Jurkat, Clone E6-1 (cell line): Measurements from ENCODE around the gene DSE.

Experiments used
- DNase-seq: peaks from one replicate; pipeline ENCODE4 v3.0.0-alpha.2; 2011; ENCODE audit warnings: low read depth, low spot score
- H3K4me3 ChIP-seq: 2 replicates; pipeline ENCODE4 v1.5.1; 2011; ENCODE audit warnings: mild to moderate bottlenecking, low read length, control low read depth, moderate library complexity

DSE gene

DNA sequence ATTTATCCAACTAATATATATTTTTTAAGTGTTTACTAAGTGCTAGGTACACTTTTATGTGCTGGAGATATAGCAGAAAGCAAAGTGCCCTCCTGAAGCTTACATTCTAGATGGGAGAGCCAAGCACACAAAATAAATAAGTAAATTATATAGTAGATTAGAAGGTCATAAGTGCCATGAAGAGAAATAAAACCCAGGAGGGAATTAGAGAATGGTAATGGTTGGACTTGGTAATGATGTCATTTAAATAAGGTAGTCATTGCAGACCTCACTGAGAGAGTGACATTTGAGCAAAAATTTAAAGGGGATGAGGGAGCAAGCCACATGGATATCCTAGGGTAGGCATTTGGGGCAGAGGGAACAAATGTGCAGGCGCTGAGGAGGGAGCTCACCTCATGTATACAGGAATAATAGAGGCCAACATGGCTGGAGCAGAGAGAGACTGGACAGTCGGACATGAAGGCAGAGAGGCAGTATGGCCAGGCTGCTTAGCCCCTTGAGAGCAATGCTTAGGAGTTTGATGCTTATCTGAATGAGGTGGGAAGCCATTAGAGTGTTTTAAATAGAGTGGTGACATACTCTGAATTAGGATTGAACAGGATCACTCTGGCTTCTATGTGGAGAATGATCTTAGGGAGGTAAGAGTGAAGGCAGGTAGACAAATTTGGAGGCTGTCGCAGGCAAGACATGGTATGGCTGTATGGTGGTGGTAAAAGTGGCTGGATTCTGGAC, 14.1 kb downstream of the DSE start:
- no peak overlapping the region for H3K4me3 ChIP-seq

DNA sequence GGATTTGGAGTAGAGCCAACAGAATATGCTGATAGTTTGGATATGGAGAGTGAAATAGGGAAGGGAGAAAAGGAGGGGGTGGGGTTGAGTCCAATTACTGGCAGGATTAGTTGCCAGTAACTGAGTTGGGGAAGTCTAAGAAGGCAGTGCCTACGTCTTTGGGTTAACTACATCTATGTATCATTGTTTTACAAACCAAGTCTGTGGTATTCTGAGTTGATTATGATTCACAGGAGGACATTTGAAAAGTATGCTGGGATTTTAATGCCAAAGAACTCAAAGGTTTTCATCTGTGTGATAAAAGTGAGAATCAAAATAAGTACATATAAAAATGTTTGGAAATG, 14.7 kb downstream of the DSE start:
- no peak for DNase-seq
- no peak overlapping the region for H3K4me3 ChIP-seq

More for the DNA sequence above, 14.1 kb downstream of the DSE start:
- DNase-seq, result no peak

DNA sequence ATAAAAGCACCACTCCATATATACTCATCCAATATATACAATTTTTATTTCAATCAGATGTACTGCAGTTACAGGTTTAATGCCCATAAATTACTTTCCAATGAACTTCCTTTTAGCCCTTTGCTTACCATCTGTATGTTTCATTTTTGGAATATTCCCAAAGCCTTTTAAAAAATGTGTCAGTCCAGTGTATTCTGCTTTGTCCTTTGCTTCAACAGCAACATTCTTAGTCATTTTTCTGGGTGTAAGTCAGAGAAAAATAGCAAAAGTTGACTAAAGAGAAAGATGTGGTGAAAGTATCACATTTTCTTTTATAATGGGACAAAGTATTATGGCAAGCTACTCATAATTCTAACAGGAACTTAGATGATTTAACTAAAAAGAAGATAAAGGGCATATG, 15.2 kb downstream of the DSE start:
- no peak overlapping the region for H3K4me3 ChIP-seq
- no peak for DNase-seq

DNA sequence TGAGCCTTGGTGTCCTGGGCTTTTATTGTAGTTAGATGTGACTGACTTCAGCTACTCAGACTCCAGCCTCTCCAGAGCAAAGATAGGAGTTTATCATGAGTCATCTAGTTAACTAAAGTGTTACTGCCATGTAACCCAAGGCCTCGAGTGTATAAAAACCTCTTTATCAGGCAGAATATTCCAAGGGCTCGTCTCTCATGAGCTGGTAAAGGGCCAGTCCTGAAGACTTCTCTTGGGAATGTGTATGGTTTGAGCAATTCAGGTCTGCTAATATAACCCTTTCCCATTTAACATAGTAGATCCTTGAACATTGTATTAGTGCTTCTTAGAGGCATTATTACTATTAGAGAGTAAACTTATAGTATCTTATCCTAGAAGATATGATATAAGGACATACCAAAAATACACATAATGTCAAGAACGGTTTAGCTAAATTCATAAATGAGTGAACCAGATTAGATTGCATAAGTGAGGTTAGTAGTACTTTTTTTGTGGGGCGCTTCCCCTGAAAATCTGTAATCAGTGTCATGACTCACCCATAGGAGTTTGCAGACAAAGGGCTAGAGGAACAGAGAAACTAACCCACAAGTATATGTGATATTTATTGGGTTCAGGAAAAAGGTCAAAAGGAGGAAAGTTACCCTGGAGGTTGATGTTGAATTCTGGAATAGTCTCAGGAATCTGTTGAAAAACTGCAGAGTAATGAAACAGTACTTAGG, 16.0 kb downstream of the DSE start:
- DNase-seq, result no peak
- no peak overlapping the region for H3K4me3 ChIP-seq

DNA sequence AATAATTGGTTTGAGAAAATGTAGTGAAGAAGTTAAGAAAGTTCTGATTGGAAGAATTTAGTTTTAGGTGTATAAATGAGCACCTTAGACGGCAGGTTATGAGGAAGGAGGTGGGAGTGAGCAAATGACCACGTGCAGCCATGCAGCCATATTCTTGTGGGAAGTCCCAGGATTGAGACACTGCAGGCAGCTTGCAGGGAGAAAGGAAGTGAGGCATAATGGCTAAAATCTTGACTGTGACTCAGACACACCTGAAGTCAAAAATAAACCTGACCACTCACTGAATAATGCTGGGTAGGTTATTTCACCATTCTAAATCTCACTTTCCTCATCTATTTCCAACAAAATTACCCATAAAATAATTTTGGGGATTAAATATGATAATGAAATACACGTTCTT, 16.6 kb downstream of the DSE start:
- DNase-seq, result no peak
- H3K4me3 ChIP-seq, result no peak overlapping the region

DNA sequence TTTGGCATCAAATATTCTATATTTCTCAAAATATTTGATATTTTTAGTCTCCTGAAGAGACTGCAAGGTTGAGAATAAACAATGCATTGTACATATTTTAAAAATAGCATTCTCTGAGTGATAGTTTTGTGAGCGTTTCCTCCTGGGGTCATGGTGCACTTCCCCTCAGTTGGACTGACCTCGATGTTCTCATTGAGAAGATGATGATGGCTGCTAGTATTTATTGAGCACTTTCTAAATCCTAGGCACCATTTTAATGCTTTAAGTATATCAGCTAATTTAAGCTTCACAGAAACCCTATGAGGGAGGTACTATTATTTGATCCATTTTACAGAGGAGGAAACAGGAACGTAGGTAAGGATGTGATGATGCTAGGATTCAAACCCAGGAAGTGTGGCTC, 18.2 kb downstream of the DSE start:
- DNase-seq, result no peak
- H3K4me3 ChIP-seq, result no peak overlapping the region

DNA sequence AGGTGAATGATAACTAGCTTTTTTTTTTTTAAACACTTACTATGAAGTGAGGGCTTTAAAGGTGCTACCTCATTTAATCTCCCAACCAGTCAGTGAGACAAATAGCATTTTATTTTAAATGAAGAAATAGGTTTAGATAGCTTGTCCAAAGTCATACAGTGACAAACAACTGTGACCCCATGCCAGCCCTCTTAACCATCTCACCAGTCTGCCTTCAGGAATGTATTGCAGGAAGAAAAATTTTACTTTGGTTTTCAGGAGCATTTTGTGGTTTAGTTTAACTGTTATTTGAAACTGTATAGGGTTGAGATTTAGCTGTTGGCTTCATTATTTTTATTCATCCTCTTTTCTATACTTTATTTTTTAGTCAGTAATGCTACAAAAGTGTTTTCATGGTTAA, 18.6 kb downstream of the DSE start:
- no peak for DNase-seq
- no peak overlapping the region for H3K4me3 ChIP-seq

DNA sequence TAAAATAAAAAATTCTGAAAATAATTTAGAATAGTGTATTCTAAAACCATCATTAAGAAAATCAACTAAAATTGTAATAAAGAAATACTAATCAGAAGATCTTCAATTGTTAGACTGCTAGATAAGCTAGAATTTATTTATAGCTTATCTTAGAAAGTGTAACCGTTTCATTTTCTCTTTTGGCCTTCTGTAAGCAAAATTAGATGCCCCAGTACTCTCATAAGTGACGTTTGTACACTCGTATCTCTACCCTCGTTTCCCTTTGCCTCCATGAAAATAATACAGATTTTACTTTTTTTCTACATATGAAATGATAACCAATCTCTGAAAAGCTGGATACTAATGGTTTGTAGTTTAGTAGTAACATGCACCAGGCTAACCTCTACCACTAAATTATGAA, 19.8 kb downstream of the DSE start:
- no peak overlapping the region for H3K4me3 ChIP-seq
- DNase-seq, result no peak

DNA sequence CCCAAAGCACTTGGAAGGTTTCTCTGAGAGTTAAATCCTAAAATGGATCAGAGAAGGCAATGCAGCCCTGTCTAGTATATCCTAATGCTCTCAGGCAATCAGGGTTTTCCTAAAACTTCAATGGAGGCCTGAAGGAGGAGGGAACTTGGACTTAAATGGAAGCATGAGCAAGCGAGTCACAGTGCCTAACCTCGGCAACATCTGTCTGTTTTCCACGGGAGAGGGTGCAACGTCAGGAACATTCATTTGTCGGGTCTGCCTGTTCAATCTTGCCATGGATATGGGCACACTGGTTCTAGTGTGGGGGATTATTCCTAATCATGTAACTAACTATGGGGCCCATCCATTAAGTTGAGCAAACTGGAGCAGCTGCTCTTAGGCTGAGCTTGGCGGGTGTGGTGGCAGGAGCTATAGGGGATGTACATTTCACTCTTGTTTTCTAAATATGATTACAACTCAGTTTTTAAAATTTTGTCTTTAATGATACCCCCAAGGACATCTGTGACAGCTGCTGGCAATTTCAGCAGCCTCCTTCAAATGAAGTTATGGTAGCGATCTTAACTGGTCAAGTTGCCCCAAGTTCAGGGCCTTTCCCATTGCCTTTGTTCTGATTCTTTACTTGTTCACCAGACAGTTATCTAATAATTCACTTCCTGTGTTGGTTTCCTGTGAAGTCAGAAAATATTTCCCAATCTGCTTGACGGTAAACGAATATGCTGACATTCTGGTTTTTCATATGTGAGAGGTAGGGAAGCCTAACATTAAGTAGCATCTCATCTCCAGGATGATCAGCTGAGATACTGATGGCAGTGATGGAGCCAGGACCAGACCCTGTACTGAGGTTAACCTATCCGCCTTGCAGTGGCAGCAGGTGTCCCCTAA, 21.6 kb downstream of the DSE start:
- peak; percentile 16 for DNase-seq
- no peak overlapping the region for H3K4me3 ChIP-seq

DNA sequence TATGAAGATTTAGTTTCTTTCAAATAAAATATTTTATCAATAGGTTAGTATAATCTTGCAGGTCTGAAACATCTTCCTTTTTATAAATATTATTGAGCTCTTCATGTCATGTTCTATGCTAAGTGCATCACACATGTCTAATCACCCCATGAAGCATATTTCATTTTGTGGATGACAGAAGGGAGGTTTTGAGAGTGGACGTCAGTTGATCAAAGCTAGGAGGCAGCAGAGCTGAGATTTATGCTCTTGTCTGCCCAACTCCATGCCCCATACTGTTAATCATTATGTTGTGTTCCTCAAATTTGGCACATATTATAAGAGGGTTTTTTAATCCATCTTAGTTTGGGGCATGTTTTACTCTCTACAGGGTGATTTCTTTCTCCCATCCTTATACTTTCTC, 22.7 kb downstream of the DSE start:
- no peak overlapping the region for H3K4me3 ChIP-seq
- no peak for DNase-seq

DNA sequence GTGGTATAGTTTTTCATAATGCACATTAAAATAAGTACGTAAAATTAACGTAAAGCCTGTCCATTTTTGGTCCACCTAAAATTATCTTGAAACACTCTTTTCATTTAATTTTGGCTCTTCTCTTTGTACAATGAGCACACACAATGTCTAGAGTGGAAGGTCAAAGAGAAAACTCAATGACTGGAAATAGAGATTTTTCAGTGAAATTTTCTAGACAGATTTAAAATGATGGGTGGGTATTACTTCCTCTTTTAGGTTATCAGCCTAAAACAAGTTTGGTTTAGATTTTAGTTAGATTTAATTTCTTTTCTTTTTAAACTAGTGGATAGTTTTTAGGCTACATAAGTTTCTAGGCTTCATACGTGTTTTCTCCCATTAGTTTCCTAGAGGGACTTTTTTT, 24.9 kb downstream of the DSE start:
- no peak overlapping the region for H3K4me3 ChIP-seq
- DNase-seq, result no peak

DNA sequence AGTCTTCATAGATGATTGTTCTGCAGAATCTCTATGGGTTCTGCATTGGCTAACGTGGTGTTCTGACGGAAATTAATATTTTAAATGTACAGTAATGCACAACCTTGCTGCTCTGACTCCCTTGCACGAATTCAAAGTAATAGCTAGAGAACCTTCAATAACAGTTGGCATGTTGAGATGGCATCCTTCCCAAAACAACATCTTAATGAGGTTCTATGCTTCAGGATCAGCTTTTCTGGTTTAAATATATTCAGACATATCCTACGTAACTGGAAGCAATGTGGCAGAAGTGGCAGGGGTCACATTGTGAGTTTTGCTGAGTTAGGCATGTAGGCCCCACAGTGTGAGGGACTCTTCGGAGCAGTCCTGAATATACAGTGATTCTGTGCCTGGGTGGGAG, 25.7 kb downstream of the DSE start:
- no peak overlapping the region for H3K4me3 ChIP-seq
- no peak for DNase-seq

DNA sequence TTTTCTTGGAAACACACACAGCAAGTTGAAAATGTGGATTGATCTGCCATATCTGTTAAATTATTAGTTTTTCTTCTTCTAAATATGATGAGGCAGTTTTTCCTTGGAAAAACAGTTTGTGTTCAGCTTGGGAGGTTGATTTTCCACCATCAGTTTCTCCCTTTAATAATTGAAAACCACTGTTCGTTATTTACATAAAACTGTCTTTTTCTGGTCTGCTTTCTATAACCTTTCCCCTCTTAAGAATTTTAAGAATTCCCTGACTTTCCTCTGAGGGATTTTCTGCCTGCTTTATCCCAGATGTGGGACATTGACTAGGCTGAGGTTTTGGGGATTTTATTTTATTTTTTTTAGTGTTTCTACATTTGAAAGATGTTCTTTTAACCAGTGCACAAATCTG, 27.2 kb downstream of the DSE start:
- DNase-seq, result no peak
- H3K4me3 ChIP-seq, result no peak overlapping the region

DNA sequence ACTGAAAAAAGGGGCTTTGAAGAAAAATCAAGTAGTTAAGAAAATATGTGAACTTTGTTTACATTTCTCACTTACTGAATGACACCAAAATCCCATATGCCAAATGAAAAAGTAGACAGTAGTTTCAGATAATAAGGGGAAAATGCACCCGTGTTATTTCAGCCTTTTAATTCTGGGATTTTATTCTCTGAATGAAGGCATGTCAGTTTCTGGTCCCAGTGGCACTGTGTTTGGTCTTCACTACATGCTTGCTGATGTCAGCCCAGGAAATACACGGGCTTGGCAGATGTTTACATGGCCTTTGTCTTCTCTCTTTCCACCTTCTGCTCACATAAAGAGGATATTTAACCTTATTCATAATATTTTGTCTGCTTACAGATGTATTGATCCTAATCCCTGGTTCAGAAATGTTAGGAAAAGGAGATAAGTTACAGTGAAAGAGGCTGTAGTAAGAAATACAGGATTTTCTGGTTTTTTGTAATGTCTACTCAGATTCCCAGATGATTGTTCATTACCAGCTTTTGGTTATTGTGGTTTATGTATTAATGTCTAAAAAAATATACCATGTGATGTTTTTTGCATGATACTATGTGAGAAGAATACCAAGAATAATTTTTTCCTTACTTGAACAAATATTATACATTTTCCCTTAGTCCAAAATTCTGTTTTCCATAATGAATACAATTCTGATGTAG, 27.7 kb downstream of the DSE start:
- no peak overlapping the region for H3K4me3 ChIP-seq
- DNase-seq, result no peak

DNA sequence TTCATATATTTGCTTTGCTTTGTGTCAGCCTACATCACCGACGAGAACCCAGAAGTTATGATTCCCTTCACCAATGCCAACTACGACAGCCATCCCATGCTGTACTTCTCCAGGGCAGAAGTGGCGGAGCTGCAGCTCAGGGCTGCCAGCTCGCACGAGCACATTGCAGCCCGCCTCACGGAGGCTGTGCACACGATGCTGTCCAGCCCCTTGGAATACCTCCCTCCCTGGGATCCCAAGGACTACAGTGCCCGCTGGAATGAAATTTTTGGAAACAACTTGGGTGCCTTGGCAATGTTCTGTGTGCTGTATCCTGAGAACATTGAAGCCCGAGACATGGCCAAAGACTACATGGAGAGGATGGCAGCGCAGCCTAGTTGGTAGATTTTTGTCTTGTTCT, 28.5 kb downstream of the DSE start:
- no peak for DNase-seq
- no peak overlapping the region for H3K4me3 ChIP-seq

DNA sequence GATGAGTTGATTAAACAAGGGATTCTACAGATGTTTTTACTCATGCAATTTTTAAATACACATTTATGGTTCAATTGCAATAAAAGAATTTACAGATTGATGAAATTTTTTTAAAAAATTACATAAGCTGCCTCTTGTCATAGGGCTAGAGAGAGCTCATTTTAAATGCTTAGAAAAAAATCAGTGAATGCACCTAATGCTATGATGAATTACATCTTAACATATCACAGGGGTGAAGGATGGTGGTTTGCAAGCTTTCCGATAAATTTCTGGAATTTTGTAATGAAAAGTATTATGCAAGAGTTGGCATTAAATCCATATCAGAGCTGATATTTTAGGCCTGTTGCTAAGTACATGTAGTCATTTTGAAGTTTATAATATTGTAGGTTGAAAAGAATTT, 29.6 kb downstream of the DSE start:
- H3K4me3 ChIP-seq, result no peak overlapping the region
- DNase-seq, result no peak

DNA sequence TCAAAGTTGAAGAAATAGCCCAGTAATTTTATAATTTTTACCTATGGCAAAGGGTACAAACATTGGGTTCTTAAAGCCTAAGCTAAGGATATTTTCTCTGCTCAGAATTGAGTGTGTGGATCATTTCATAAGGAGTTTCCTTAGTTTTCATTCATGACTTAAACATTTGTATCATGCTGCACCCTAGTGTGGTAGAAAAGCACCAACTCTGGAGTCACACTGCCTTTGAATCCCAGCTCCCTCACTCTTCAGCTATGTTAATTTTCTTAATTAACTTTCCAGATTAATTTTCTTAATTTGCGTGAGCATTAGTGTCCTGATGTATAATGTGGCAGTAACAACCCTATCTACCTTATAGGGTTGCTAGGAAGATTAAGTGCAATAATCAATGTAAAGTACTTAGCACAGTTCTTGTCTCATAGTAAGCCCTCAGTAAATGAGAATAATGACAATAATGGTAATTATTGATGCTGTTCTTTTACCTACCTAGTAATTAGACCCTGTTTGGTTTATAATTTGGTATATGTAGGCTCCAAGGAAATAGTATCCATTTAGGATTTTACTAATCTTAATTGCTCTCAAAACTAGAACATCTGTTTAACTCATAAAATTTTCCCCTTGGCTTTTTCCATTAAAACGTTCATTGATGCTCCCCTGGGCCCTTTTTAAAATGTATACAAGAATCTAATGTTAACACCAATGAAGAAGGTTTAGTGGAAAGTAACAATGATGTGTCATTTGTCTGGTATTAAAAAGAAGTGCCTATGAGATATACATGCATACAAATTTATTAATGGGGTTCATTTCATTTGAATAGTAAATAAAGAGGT, 31.6 kb downstream of the DSE start:
- H3K4me3 ChIP-seq, result no peak overlapping the region
- no peak for DNase-seq

DNA sequence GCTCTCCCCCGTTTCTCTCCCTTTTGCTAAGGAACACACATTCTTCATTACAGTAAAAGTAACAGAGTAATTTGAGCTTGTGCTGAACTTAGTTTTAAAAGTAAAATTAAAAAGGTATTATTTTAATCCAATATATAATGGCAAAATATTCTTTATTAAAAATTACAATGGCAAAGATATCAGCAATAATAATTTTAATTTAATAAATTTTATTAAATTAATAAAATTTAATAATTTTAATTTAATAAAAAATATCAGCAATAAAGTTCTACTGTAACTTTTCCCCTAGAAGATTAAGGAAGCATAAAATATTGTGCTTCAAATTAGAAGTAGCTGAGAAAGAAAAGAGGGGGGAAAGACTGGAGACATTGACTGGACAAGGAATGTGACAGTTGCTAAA, 32.5 kb downstream of the DSE start:
- no peak overlapping the region for H3K4me3 ChIP-seq
- DNase-seq, result no peak

DNA sequence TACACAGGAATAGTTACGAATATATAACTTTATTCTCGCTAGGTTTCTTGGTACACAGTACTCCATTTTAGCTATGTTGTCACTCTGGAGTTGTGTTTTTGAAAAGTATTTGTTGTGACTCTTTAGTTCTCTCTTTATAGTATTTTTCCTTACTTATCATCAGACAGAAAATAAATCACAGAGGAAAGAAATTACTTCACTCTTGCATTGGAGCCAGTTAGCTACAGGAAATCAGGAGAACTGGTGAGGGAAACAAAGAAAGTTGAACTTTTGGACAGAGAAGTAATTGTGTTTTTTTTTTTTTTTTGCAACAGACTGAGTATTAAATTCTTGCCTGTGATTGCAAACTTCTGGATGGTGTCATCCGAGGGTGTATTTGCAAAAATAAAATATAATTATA, 33.9 kb downstream of the DSE start:
- H3K4me3 ChIP-seq, result no peak overlapping the region
- no peak for DNase-seq
